ENCODE measurements around the gene PLEKHH1.

DNA sequence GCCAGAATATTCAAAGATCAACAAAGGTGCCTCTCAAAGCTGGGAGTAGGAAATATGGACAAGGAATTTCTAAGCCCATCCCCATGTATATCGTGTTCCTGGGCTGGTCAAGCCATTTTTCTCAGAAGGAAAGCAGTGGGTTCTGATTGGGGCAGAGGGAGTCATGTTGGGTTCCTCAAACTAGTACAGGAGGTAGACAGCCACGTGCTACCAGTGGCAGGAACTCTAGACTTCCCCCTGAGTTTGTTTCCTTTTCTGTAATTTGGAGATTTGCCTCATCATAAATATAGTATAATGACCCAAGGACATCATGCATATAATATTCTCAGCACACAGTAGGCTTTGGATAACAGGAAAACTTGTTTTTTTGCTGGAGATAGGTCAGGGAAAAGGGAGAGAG, 16.4 kb upstream of the PLEKHH1 start:
- no peak for TF ChIP-seq CTCF (IDR thresholded peaks at IDR 0.05)
- TF ChIP-seq POLR2AphosphoS5 (IDR thresholded peaks at IDR 0.05): no peak
